ENCODE measurements around the gene MAMSTR.
A peak's percentile ranks its signal among the peaks of the same experiment; 100 is the strongest.
"Not testable (repeated sequence)": the region's sequence is repeated elsewhere in the genome, so short reads cannot be mapped to it uniquely, and the experiment has no call there.

Gene MAMSTR

DNA sequence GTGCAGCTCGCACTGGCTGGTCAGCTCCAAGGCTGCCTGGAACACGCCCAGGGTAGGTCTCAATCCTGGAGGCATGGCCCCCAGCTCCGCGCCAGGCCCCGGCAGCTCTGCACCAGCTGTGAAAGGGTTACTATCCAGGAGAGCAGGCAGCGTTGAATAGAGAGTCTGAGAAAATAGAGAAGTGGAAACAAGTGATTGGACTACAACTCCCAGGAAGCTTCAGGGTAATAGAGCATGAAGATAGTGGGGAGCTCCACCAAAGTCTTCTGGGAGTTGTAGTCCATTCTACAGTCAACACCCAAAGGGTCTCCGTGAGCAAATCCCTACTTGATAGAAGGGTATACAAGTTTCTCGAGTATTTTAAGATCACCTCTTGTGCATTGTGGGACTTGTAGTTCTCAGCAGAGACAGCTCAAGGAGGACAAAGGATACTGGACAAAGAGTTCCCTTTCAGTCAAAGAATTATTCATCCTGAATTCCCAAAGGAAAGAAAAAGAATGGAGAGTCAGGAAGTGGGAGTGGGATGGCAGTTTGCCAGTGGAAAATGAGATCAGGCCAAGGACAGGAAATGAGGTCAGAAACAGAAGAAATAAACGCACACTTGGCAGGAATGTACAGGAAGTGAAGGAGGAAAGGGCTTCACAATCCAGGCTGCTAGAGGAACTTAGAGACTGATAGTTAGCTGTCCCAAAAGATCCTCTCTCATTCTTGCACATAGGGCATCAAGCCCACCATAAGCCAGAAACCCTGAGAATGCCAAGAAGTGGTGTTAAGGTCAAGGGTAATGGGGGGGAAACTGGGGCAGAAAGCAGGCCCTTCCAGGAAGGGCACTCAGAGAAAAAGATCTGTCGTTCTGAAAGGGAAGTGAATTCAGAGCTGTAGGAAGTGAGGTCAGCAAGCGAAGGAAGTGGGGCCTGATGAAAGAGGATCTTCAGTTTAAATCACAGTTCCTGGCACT lies 5.5 kb upstream of the MAMSTR start:
- Histone ChIP-seq H3K4me3 (replicated peaks; ENCODE audit: low read depth, low read length) (no peak overlapping the region), H3K27me3 (replicated peaks; ENCODE audit: control insufficient read depth, insufficient read depth, low read length) (no peaks in the 10 kb centered on the region), H3K36me3 (ENCODE audit: control insufficient read depth, insufficient read depth, low read length) (no peaks in the 10 kb centered on the region)
- TF ChIP-seq, protein P1, sequence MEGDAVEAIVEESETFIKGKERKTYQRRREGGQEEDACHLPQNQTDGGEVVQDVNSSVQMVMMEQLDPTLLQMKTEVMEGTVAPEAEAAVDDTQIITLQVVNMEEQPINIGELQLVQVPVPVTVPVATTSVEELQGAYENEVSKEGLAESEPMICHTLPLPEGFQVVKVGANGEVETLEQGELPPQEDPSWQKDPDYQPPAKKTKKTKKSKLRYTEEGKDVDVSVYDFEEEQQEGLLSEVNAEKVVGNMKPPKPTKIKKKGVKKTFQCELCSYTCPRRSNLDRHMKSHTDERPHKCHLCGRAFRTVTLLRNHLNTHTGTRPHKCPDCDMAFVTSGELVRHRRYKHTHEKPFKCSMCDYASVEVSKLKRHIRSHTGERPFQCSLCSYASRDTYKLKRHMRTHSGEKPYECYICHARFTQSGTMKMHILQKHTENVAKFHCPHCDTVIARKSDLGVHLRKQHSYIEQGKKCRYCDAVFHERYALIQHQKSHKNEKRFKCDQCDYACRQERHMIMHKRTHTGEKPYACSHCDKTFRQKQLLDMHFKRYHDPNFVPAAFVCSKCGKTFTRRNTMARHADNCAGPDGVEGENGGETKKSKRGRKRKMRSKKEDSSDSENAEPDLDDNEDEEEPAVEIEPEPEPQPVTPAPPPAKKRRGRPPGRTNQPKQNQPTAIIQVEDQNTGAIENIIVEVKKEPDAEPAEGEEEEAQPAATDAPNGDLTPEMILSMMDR (IDR thresholded peaks at IDR 0.05; ENCODE audit: insufficient read depth, low read length, poor library complexity, severe bottlenecking): no peak
- DNase-seq (ENCODE audit: extremely low read depth, insufficient read length): no peak

DNA sequence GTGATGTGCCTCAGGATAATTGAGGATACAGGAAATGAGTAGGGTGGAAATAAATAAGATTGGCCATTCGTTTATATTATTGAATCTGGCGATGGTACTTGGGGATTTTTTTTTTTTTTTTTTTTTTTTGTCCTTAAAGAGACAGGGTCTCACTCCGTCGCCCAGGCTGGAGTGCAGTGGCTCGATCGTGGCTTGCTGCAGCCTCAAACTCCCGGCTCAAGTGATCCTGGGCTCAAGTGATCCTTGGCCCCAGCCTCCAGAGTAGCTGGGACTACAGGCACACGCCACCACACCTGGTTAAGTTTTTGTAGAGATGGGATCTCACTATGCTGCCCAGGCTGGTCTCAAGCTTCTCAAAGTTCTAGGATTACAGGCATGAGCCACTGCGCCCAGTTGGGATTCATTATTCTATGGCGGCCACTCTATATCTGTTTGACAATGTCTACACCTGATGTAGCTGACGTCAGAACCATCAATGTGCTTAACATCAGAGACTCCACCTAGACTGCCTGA lies 2.7 kb upstream of the MAMSTR start:
- H3K27me3 ChIP-seq (replicated peaks; ENCODE audit: control insufficient read depth, insufficient read depth, low read length): no peaks in the 10 kb centered on the region
- DNase-seq (ENCODE audit: extremely low read depth, insufficient read length): no peak
- H3K36me3 ChIP-seq (ENCODE audit: control insufficient read depth, insufficient read depth, low read length): no peaks in the 10 kb centered on the region
- H3K4me3 ChIP-seq (replicated peaks; ENCODE audit: low read depth, low read length): no peak overlapping the region
- TF ChIP-seq, protein P1 (IDR thresholded peaks at IDR 0.05; ENCODE audit: insufficient read depth, low read length, poor library complexity, severe bottlenecking): no peak

DNA sequence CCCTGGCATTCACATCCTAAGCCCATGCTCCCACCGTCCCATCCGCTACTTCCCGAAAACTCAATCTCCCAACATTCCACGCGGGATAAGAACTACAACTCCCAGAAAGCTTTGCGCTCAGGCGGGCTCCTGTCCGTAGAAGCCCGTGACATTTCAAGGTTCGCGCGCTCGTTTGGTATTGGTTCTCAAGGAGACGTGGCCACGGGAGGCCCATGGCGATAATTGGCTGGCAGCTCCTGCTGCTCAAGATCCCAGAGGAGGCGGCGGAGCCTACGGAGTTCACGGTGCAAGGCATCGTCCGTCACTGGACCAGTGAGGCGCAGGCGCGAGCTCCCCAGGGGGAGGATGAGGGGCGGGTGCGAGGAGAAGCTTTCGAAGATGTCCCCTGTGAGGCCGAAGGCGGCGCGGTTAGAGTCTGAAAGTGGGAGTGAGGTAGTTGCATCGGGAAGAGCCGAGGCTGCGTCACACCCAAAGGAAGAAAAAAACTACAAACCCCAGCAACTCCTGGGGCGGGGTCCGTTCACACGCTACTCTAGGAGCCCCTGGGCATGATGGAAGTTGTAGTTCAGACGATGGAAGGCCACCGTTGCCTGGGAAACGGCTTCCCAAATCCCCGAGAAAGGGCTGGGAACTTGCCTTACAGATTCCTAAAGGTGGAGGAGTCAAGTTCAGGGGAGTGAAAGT lies 1.2 kb upstream of the MAMSTR start:
- H3K27me3 ChIP-seq (replicated peaks; ENCODE audit: control insufficient read depth, insufficient read depth, low read length): no peaks in the 10 kb centered on the region
- TF ChIP-seq, protein P1 (IDR thresholded peaks at IDR 0.05; ENCODE audit: insufficient read depth, low read length, poor library complexity, severe bottlenecking): no peak
- no peaks in the 10 kb centered on the region for H3K36me3 ChIP-seq (ENCODE audit: control insufficient read depth, insufficient read depth, low read length)
- peak overlapping the region; percentile 65 for H3K4me3 ChIP-seq (replicated peaks; ENCODE audit: low read depth, low read length)
- peak; percentile 93 for DNase-seq (ENCODE audit: extremely low read depth, insufficient read length)

DNA sequence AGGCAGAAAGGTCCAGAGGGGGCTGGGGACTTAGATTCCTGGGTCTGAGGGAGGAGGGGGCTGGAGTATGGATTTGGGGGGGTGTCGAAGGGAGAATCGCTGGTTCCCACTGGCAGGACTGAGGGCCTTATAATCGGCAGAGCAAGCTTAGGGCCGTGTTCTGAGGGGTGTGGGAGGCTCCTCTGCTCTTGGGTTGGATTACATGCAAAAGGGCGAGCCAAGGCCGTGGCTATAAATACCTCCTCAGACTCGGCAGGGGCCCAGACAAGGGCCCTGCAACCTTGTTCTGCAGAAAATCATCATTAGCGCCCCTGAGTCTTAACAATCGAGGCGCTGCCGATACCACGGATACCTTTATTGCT lies 707 bp upstream of the MAMSTR start:
- TF ChIP-seq, protein P1 (IDR thresholded peaks at IDR 0.05; ENCODE audit: insufficient read depth, low read length, poor library complexity, severe bottlenecking): no peak
- Histone ChIP-seq H3K27me3 (replicated peaks; ENCODE audit: control insufficient read depth, insufficient read depth, low read length) (no peaks in the 10 kb centered on the region), H3K4me3 (replicated peaks; ENCODE audit: low read depth, low read length) (peak overlapping the region; percentile 65), H3K36me3 (ENCODE audit: control insufficient read depth, insufficient read depth, low read length) (no peaks in the 10 kb centered on the region)
- DNase-seq (ENCODE audit: extremely low read depth, insufficient read length): no peak

DNA sequence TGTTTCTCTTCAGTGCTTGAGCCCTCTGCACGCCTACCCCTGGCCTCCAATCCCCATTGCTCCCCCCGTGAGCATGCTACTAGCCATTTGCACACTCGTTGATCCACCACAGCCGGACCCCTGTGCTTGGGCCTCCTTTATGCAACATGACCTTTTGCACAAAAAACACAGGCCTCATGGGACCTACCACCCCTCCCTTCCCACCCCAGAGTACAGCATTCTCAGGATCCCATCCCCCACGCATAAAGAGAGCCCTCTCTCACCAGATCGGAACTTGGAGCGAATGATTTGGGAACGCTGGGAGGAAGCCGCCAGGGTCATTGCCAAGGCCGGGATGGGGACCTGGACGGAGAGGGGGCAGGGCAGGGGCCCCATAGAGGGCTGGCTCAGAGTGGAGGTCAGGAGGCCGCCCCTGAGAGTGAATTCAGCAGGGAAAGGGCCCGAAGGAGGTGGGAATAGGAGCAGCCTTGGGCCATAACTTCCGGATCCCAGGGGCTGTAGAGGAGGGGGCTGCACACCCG lies 754 bp downstream of the MAMSTR start:
- no peak overlapping the region for H3K4me3 ChIP-seq (replicated peaks; ENCODE audit: low read depth, low read length)

DNA sequence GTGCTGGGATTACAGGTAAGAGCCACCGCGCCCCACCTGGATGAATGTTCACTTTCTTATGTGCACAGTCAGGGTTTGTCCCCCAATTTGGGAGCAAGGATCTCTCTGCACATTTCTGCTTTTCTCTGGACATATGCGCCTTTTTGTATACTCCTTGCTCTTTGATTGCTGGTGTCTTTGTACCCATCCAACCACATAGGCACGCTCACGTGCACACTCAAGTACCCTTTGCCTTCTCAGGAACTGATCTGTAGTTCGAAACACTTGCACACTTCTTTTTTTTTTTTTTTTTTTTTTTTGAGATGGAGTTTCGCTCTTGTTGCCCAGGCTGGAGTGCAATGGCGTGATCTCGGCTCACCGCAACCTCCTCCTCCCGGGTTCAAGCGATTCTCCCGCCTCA lies 1.4 kb downstream of the MAMSTR start:
- not testable (repeated sequence) for H3K4me3 ChIP-seq (replicated peaks; ENCODE audit: low read depth, low read length); H3K27me3 ChIP-seq (replicated peaks; ENCODE audit: control insufficient read depth, insufficient read depth, low read length); DNase-seq (ENCODE audit: extremely low read depth, insufficient read length); H3K36me3 ChIP-seq (ENCODE audit: control insufficient read depth, insufficient read depth, low read length)

More for the DNA sequence above, 754 bp downstream of the MAMSTR start:
- no peak for DNase-seq (ENCODE audit: extremely low read depth, insufficient read length)
- no peaks in the 10 kb centered on the region for H3K36me3 ChIP-seq (ENCODE audit: control insufficient read depth, insufficient read depth, low read length)
- TF ChIP-seq, protein P1 (IDR thresholded peaks at IDR 0.05; ENCODE audit: insufficient read depth, low read length, poor library complexity, severe bottlenecking): no peak
- no peaks in the 10 kb centered on the region for H3K27me3 ChIP-seq (replicated peaks; ENCODE audit: control insufficient read depth, insufficient read depth, low read length)
